ENCODE data around the gene TMEM126A. TPM values are rescaled to one million over a fixed set of nuclear protein-coding genes. Genes with fewer than 3 reads are reported as not detected.
"Not testable (repeated sequence)": the region's sequence is repeated elsewhere in the genome, so short reads cannot be mapped to it uniquely, and the experiment has no call there.

The TMEM126A gene
- total RNA-seq, 2 donors from 2014 or later, result 8.9 to 25.7 TPM

DNA sequence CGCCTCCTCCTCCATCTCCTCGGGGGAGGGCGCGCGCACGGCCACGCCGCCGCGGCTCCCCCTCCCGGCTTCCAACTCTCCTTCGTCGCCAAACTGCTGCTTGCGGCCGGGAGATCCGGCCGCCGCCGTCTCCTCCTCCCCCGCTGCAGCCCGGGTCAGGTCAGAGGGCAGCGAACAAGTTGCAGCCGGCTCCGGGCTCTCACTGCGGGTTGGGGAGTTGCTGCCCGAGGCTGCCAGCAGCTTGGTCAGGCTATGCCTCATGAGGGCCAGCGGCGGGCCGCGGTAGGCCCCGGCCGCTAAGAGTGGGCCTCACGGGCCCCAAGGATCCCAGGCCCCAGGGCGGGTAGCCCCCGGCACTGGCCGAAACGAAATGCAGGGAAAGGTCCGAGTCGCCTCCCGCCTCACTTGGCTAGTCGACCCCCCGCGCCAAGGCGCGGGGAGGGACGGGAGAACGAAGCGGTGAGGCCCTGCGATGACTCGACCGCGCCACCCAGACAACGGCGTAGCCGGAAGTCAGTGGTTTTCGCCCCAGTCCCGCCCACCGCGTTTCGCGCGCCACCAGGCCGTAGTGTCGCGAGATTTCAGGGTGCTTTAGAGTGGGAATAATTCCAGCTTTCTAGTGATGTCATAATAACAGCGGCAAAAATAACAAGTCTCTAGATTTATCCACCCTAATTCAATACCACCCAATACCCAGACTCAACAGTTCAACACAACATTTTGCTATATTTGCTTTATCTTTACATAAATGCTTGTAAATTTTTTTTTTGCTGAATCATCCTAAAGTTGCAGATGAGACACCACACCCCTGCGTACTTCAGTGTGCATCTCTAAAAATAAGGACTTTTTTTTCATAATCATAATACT, 17.1 kb downstream of the TMEM126A start, which contains the start of gene CREBZF:
Gene CREBZF (minus strand): TSS at position 515 of the 867 bp plus-strand sequence. CDS start 254 bp downstream, at position 261.
- no peaks in the 10 kb centered on the region for H3K9me3 ChIP-seq
- no peaks in the 10 kb centered on the region for H3K36me3 ChIP-seq (replicated peaks in 1 of 2; ENCODE audit: insufficient read depth in 1 of 2, low read depth in 2 of 2)
- intact Hi-C loops (cut with DNase I), result no loop called here
- H3K27me3 ChIP-seq, result no peaks in the 10 kb centered on the region
- TF ChIP-seq, protein P1, sequence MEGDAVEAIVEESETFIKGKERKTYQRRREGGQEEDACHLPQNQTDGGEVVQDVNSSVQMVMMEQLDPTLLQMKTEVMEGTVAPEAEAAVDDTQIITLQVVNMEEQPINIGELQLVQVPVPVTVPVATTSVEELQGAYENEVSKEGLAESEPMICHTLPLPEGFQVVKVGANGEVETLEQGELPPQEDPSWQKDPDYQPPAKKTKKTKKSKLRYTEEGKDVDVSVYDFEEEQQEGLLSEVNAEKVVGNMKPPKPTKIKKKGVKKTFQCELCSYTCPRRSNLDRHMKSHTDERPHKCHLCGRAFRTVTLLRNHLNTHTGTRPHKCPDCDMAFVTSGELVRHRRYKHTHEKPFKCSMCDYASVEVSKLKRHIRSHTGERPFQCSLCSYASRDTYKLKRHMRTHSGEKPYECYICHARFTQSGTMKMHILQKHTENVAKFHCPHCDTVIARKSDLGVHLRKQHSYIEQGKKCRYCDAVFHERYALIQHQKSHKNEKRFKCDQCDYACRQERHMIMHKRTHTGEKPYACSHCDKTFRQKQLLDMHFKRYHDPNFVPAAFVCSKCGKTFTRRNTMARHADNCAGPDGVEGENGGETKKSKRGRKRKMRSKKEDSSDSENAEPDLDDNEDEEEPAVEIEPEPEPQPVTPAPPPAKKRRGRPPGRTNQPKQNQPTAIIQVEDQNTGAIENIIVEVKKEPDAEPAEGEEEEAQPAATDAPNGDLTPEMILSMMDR (IDR thresholded peaks at IDR 0.05), result no peak
- TF ChIP-seq POLR2A (IDR thresholded peaks at IDR 0.05), result peak; percentile 98 to 99 (median 99)
- peaks cover 36% of the 10 kb centered on the region for H3K4me1 ChIP-seq
- H3K27ac ChIP-seq, result peak within 1 kb of the TSS; percentile 91 to 98 (median 96)
- DNase-seq (peak; percentile 95), ATAC-seq (peak; percentile 93)
- H3K4me3 ChIP-seq, result peak within 1 kb of the TSS; percentile 69 to 80
- 0 to 1% methylated on average over 12 to 60 of the region's 67 CpGs for WGBS, 2 donors

DNA sequence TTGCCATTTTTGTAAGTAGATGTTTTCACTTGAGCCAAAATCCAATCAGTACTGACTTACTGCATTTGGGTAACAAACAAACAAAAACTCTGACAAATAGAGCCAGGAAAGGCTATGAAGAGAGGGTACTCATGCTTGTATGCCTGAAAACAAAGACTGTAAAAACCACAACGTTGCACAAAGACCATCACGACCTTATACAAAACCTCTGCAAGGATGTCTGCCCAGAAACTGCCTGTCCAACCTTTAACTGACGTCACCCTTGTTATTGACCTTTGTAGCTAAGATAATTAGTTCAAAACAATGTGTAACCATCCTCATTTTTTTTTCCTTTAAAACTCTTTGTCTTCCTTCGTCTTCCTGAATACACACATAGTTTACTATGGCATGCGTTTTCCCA, 18.0 kb downstream of the TMEM126A start:
- Histone ChIP-seq H3K4me3 (no peak overlapping the region), H3K27ac (peak overlapping the region in 3 of 4 donors; percentile 94 to 98 (median 97)), H3K36me3 (replicated peaks in 1 of 2; ENCODE audit: insufficient read depth in 1 of 2, low read depth in 2 of 2) (no peaks in the 10 kb centered on the region), H3K9me3 (no peaks in the 10 kb centered on the region), H3K27me3 (no peaks in the 10 kb centered on the region), H3K4me1 (peaks cover 27% of the 10 kb centered on the region)
- intact Hi-C loops (cut with DNase I), result no loop called here
- 32 to 40% methylated on average over 5 of the region's 5 CpGs for WGBS, 2 donors
- ATAC-seq, result peak; percentile 13
- peak in 1 of 4 donors; percentile 34 for DNase-seq
- TF ChIP-seq, protein P1 (IDR thresholded peaks at IDR 0.05), result no peak
- TF ChIP-seq POLR2A (IDR thresholded peaks at IDR 0.05), result no peak

DNA sequence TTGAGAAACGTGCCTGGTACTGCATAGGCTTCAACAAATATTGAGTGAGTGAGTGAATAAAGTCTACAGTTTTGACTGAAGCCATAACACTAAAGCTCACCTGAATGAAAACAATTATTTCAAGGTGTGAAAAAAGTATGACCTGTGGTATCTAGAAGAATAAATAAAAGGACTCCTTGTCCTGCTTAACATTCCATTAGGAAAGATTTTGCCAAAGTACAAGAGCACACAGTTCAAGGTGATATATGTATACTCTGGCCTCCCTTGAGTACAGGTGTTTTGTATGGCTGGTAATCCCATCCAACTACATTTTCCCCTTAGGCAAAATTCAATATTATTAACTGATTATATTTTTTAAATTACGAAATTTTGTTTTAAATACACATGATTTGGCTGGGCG, 18.9 kb downstream of the TMEM126A start:
- Histone ChIP-seq H3K4me3 (no peak overlapping the region), H3K4me1 (peaks cover 18% of the 10 kb centered on the region), H3K27me3 (no peaks in the 10 kb centered on the region), H3K9me3 (no peaks in the 10 kb centered on the region), H3K27ac (peak overlapping the region in 3 of 4 donors; percentile 14 to 98 (median 97)), H3K36me3 (replicated peaks in 1 of 2; ENCODE audit: insufficient read depth in 1 of 2, low read depth in 2 of 2) (no peaks in the 10 kb centered on the region)
- ATAC-seq (no peak), DNase-seq (no peak)
- 32 to 42% methylated on average over 3 of the region's 3 CpGs for WGBS, 2 donors
- intact Hi-C loops (cut with DNase I), result no loop called here
- TF ChIP-seq, protein P1 (IDR thresholded peaks at IDR 0.05), result no peak
- no peak for TF ChIP-seq POLR2A (IDR thresholded peaks at IDR 0.05)

DNA sequence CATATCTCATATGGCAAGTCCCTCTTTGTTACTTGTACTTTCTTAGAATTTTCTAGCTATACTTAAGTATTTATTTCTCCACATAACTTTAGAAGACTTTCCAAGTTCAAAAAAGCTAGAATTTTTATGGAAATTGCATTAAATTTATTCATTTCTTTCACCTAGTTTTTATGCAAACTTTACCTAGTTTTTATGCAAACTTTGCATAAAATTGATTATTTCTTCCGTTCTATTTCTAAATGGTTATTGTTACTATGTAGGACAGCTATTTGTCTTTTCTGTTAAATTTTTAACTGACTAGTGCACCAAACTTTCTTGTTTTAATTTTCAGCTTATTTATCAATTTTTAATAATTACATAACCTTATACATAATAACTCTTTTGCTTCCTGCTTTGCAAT, 20.4 kb downstream of the TMEM126A start:
- WGBS, 2 donors, result 68 to 74% methylated on average over 1 of the region's 1 CpG
- H3K27me3 ChIP-seq, result no peaks in the 10 kb centered on the region
- H3K4me1 ChIP-seq, result peaks cover 12% of the 10 kb centered on the region
- no peaks in the 10 kb centered on the region for H3K36me3 ChIP-seq (replicated peaks in 1 of 2; ENCODE audit: insufficient read depth in 1 of 2, low read depth in 2 of 2)
- H3K9me3 ChIP-seq, result no peaks in the 10 kb centered on the region
- intact Hi-C loops (cut with DNase I), result no loop called here
- TF ChIP-seq, protein P1 (IDR thresholded peaks at IDR 0.05), result no peak
- no peak for TF ChIP-seq POLR2A (IDR thresholded peaks at IDR 0.05)
- H3K27ac ChIP-seq, result no peak overlapping the region
- DNase-seq, result no peak
- no peak for ATAC-seq
- H3K4me3 ChIP-seq, result no peak overlapping the region

DNA sequence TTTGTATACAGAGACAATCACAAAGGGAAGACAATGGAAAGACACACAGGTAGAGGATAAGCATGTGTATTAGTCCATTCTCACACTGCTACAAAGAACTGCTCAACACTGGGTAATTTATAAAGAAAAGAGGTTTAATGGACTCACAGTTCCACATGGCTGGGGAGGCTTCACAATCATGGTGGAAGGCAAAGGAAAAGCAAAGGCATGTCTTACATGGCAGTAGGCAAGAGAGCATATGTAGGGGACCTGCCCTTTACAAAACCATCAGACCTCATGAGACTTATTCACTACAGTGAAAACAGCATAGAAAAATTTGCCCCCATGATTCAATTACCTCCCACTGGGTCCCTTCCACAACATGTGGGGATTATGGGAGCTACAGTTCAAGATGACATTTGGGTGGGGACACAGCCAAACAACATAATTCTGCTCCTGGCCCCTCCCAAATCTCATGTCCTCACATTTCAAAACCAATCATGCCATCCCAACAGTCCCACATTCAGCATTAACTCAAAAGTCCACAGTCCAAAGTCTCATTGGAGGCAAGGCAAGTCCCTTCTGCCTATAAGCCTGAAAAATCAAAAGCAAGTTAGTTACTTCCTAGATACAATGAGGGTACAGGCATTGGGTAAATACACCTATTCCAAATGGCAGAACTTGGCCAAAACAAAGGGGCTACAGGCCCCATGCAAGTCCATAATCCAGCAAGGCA, 23.3 kb downstream of the TMEM126A start:
- ATAC-seq; H3K4me3 ChIP-seq; H3K36me3 ChIP-seq (replicated peaks in 1 of 2; ENCODE audit: insufficient read depth in 1 of 2, low read depth in 2 of 2); DNase-seq; H3K9me3 ChIP-seq; H3K27me3 ChIP-seq; H3K4me1 ChIP-seq; H3K27ac ChIP-seq; intact Hi-C loops (cut with DNase I): not testable (repeated sequence)

All from body of pancreas (tissue), 4 donors.